GM12873 (cell line): Measurements from ENCODE around the gene CACNA1I.

Source experiments
- CTCF ChIP-seq: IDR thresholded peaks from 2 replicates; pipeline ENCODE4 v1.5.1; 2012; ENCODE audit warnings: low read depth, mild to moderate bottlenecking, moderate library complexity, low read length, control low read depth; ENCODE audit not compliant: insufficient read depth; ENCODE audit errors: missing control alignments

Gene CACNA1I

DNA sequence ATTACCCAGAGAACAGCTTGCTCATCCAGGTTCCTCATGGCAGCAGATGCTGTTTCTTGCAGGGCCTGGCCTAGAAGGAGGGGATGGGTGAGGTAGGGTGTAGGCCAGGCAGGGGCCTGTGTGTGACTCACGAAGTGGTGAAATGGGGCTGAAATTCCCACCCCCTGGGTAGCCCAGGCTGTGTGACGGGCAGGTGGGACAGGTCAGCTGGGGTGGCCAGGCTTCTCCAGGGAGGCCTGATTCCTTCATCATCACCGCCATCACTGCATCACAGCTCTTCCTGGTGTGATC lies 83.2 kb downstream of the CACNA1I start:
- no peak for TF ChIP-seq CTCF

- TF ChIP-seq CTCF = no peak
Observed at GRCh38 chr22:39654131-39654926, 83.8 kb downstream of the CACNA1I start.

DNA sequence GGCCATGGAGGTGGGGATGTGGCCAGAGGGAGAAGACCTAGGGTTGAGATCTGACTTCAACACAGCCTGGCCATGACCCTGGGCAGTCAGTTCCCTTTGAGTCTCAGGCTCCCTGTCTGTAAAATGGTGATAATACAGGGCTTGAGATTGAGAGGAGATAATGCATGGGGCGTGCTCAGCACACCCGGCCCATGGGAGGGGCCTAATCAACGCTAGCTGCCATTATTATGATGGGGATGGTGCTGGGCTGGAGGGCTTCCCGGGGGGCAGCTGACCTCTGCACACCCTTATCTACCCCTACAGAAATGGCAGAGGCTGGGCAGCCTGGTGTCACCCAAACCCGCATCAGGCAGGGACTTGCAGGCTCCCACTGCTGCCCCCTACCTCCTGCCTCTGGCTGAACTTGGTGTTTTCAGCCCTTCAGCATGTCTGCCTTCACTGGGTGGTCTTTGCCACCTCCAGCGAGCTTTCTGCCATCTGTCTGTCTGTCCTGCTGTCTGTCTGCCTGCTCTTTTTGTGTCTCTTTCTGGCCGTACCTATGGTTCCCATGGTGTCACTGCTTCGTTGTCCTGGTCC lies 84.5 kb downstream of the CACNA1I start:
- peak; percentile 29 for TF ChIP-seq CTCF

DNA sequence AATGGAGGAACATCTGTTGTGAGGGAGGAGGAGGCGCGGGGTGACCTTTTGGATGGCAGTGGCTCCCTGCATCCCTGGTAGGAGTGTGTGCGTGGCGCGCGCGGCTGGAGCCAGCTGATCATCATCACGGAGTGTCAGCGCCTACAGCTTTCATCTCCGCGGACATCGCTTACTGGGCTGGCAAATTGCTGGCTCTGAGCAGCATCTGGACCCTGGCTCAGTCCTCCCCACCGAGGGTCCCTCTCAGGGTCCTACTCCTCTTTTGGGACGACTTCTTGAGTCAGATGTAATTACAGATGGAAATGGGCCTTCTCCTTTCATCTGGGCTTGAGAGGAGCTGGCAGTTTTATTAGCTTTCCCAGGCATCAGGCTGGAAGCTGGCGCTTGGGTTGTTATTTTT lies 85.3 kb downstream of the CACNA1I start:
- TF ChIP-seq CTCF = no peak

GRCh38 chr22:39656495-39657490 lies 86.2 kb downstream of the CACNA1I start:
- no peak for TF ChIP-seq CTCF

GRCh38 chr22:39658367-39658766 lies 87.8 kb downstream of the CACNA1I start:
- TF ChIP-seq CTCF = no peak
